Tibial nerve (tissue), 4 donors: ENCODE results near the gene GLRA2. TPM values are rescaled to one million over a fixed set of nuclear protein-coding genes. Genes with fewer than 3 reads are reported as not detected.

Experiments used
- DNase-seq, 2 donors: peaks; one replicate each; pipeline ENCODE4 v3.0.0-alpha.2; 2019; ENCODE audit warnings: low spot score in 2 of 2
- H3K27ac ChIP-seq, 4 donors: fragments of 200-600 bp; sonication (generic) in 3 of 4; one replicate each; pipeline ENCODE4 v1.5.1; 2017 to 2019; ENCODE audit warnings: mild to moderate bottlenecking in 1 of 4
- H3K27me3 ChIP-seq, 2 donors: fragments of 200-600 bp; sonication (generic) in 1 of 2; one replicate each; pipeline versions ENCODE4 v1.5.1 to v1.6.0; 2017 to 2019
- H3K36me3 ChIP-seq, 3 donors: fragments of 200-600 bp; sonication (generic); one replicate each; pipeline ENCODE4 v1.5.1; 2018 to 2019
- H3K4me1 ChIP-seq, 4 donors: fragments of 200-600 bp; sonication (generic) in 3 of 4; one replicate each; pipeline ENCODE4 v1.5.1; 2017 to 2019
- H3K4me3 ChIP-seq, 4 donors: fragments of 200-600 bp; sonication (generic) in 3 of 4; one replicate each; pipeline ENCODE4 v1.5.1; 2017 to 2019; ENCODE audit warnings: mild to moderate bottlenecking in 1 of 4, moderate library complexity in 1 of 4
- H3K9me3 ChIP-seq, 4 donors: fragments of 200-600 bp; sonication (generic) in 3 of 4; one replicate each; pipeline ENCODE4 v1.5.1; 2017 to 2019
- CTCF ChIP-seq, 5 experiments: fragments of 200-600 bp in 3 of 5; fragments of 450-650 bp in 2 of 5; sonication (generic) in 3 of 5; IDR thresholded peaks; one replicate each; pipeline ENCODE4 v1.5.1; 2016 to 2019; ENCODE audit warnings: antibody characterized with exemption in 5 of 5, mild to moderate bottlenecking in 3 of 5, moderate library complexity in 2 of 5
- EP300 ChIP-seq, 2 donors: sonication (generic); formaldehyde crosslinking; IDR thresholded peaks; one replicate each; pipeline ENCODE4 v1.6.1; 2017; ENCODE audit warnings: antibody characterized with exemption in 2 of 2, mild to moderate bottlenecking in 1 of 2
- POLR2A ChIP-seq, 2 donors: fragments of 450-650 bp; IDR thresholded peaks; one replicate each; pipeline ENCODE4 v1.6.1; 2017; ENCODE audit warnings: antibody characterized with exemption in 2 of 2, mild to moderate bottlenecking in 2 of 2, moderate library complexity in 2 of 2
- WGBS, 2 donors: methylation state at CpG; one replicate each; pipeline ENCODE4 v1.1.5; 2018; 5-methylcytosine and 5-hydroxymethylcytosine counted together
- total RNA-seq, 4 donors: library from RNA; depleted of rRNA; stranded (reverse); fragments of >200 nt; gene quantifications; one replicate each; pipeline ENCODE4 v1.1.0, GENCODE V29; 2016

Gene GLRA2
- total RNA-seq, 4 donors from 2014 or later, result not detected

DNA sequence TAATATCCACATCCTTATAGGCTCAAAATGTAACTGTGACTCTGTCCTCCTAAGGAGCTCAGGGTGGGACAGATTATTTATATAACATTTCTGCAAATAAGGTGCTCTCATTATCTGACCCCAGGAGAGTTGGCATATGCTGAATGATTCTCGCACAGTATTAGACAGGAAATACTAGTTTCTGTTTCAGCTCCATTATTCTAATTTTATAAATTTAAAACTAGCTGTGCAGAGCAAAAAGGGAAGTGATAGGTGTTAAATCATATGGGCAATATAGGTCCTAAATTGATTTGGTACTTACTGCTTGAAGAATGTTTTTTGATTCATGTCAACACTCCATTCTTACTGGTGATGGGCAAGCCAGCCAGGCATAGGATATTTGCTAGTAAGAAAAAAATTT, 141.5 kb downstream of the GLRA2 start:
- DNase-seq, result no peak
- Histone ChIP-seq H3K27me3 (no peaks in the 10 kb centered on the region), H3K4me1 (no peaks in the 10 kb centered on the region), H3K27ac (no peak overlapping the region), H3K36me3 (no peaks in the 10 kb centered on the region), H3K9me3 (no peaks in the 10 kb centered on the region), H3K4me3 (no peak overlapping the region)
- no peak for TF ChIP-seq POLR2A (IDR thresholded peaks at IDR 0.05)
- no peak for TF ChIP-seq EP300 (IDR thresholded peaks at IDR 0.05)
- no peak for TF ChIP-seq CTCF (IDR thresholded peaks at IDR 0.05)
- WGBS, 2 donors, result 75 to 86% methylated on average over 1 of the region's 1 CpG

DNA sequence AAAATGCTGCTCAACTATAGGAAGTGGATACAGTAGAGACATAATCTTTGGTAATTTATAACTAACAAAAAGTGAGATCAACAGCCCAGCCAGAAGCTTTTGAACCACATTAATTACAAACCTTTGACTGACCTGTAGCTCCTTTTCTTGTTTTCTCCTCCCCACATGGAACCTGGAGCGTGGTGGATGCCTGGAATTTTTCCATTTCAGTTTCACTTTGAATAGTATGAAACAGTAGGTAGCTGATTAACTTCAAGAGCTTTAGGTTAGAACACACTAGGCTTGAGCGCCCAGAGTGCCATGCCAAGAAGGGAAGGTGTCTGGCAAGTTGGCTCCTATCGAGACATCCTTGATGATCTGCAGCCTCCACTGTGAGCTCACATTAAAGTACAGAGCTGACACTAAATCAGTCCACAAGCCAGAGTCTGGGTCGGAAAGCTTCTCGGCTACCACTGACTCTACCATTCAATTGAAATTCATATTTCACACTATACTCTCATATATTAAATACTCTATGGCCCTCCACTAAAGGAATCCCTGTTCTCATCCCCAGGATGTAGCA, 143.4 kb downstream of the GLRA2 start:
- 75 to 93% methylated on average over 3 to 5 of the region's 5 CpGs for WGBS, 2 donors

DNA sequence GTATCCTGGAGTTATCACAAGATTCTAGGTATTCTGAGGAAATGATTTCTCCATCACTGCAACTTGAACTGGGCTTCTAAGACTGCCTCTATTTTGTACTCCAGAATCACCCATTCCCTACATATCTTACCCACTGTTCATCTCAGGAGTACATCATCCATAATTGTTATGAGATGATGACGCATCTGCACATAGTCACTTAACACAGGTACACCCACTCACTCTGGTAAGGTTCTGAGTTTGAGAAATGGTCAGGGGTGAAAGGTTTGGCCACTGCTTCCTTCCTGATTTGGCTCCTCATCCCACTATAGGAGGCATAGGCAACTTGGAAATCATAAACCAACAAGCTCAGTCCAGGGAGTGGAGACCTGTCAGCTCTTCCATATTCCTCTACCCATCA, 143.9 kb downstream of the GLRA2 start:
- Histone ChIP-seq H3K4me3 (no peak overlapping the region), H3K27me3 (no peaks in the 10 kb centered on the region)

More for the DNA sequence above, 143.4 kb downstream of the GLRA2 start:
- no peak for DNase-seq
- H3K36me3 ChIP-seq, result no peaks in the 10 kb centered on the region
- H3K27me3 ChIP-seq, result no peaks in the 10 kb centered on the region
- H3K27ac ChIP-seq, result no peak overlapping the region
- TF ChIP-seq EP300 (IDR thresholded peaks at IDR 0.05), result no peak
- TF ChIP-seq POLR2A (IDR thresholded peaks at IDR 0.05), result no peak
- no peak for TF ChIP-seq CTCF (IDR thresholded peaks at IDR 0.05)
- H3K9me3 ChIP-seq, result no peaks in the 10 kb centered on the region
- no peak overlapping the region for H3K4me3 ChIP-seq
- no peaks in the 10 kb centered on the region for H3K4me1 ChIP-seq

GRCh38 chrX:14673764-14674163, 144.4 kb downstream of the GLRA2 start:
- H3K36me3 ChIP-seq, result no peaks in the 10 kb centered on the region
- no peak for DNase-seq

More for the DNA sequence above, 143.9 kb downstream of the GLRA2 start:
- TF ChIP-seq EP300 (IDR thresholded peaks at IDR 0.05) (no peak), CTCF (IDR thresholded peaks at IDR 0.05) (no peak), POLR2A (IDR thresholded peaks at IDR 0.05) (no peak)
- H3K4me1 ChIP-seq, result no peaks in the 10 kb centered on the region
- H3K27ac ChIP-seq, result no peak overlapping the region
- H3K36me3 ChIP-seq, result no peaks in the 10 kb centered on the region
- DNase-seq, result no peak
- 94 to 100% methylated on average over 1 of the region's 1 CpG for WGBS, 2 donors
- H3K9me3 ChIP-seq, result no peaks in the 10 kb centered on the region

GRCh38 chrX:14675500-14675899, 146.2 kb downstream of the GLRA2 start:
- H3K9me3 ChIP-seq, result no peaks in the 10 kb centered on the region
- 64 to 95% methylated on average over 1 of the region's 1 CpG for WGBS, 2 donors
- no peak overlapping the region for H3K27ac ChIP-seq
- H3K27me3 ChIP-seq, result no peaks in the 10 kb centered on the region
- no peak overlapping the region for H3K4me3 ChIP-seq
- DNase-seq, result no peak
- no peaks in the 10 kb centered on the region for H3K4me1 ChIP-seq
- H3K36me3 ChIP-seq, result no peaks in the 10 kb centered on the region
- TF ChIP-seq POLR2A (IDR thresholded peaks at IDR 0.05) (no peak), CTCF (IDR thresholded peaks at IDR 0.05) (no peak), EP300 (IDR thresholded peaks at IDR 0.05) (no peak)

More at GRCh38 chrX:14673764-14674163, 144.4 kb downstream of the GLRA2 start:
- Histone ChIP-seq H3K27me3 (no peaks in the 10 kb centered on the region), H3K4me3 (no peak overlapping the region), H3K4me1 (no peaks in the 10 kb centered on the region), H3K9me3 (no peaks in the 10 kb centered on the region), H3K27ac (no peak overlapping the region)
- TF ChIP-seq EP300 (IDR thresholded peaks at IDR 0.05) (no peak), POLR2A (IDR thresholded peaks at IDR 0.05) (no peak), CTCF (IDR thresholded peaks at IDR 0.05) (no peak)
- WGBS, 2 donors, result 58 to 68% methylated on average over 4 of the region's 4 CpGs
